ENCODE measurements around the gene FAM118A.

The FAM118A gene

DNA sequence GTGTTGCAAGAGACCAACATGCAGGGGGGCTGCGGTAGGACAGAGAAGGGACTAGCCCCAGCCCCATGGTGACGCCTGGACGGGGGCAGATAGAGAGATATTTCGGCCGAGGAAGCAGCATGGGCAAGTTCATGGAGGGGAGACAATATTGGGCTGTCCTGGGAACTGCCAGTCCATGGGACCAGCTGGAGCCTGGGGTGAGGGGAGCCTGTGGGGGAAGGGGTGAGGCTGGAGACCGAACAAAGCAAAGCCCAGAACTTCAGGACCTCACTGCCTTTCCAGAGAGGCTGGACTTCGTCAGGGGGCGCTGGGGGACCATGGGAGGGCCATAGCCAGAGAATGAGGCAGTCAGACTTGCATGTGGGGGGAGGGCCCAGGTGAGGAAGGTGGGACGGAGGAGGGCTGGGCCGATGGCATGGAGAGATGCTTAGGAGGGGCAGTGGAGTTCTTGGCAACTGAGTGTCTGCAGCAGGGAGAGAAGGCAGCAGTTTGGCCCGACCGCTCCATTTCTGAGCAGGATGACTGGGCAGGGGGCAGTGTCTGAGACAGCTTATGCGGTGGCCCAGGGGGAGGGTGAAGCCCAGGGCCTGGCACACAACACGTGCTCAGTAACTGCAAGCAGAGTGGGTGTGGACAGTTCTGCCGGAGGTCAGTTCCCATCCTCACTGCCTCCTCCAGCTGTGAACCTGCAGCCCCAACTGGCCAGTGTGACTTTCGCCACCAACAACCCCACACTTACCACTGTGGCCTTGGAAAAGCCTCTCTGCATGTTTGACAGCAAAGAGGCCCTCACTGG lies 24.3 kb upstream of the FAM118A start:
- no peak for DNase-seq (ENCODE audit: low read depth)
- TF ChIP-seq, protein P1, sequence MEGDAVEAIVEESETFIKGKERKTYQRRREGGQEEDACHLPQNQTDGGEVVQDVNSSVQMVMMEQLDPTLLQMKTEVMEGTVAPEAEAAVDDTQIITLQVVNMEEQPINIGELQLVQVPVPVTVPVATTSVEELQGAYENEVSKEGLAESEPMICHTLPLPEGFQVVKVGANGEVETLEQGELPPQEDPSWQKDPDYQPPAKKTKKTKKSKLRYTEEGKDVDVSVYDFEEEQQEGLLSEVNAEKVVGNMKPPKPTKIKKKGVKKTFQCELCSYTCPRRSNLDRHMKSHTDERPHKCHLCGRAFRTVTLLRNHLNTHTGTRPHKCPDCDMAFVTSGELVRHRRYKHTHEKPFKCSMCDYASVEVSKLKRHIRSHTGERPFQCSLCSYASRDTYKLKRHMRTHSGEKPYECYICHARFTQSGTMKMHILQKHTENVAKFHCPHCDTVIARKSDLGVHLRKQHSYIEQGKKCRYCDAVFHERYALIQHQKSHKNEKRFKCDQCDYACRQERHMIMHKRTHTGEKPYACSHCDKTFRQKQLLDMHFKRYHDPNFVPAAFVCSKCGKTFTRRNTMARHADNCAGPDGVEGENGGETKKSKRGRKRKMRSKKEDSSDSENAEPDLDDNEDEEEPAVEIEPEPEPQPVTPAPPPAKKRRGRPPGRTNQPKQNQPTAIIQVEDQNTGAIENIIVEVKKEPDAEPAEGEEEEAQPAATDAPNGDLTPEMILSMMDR (IDR thresholded peaks at IDR 0.05; ENCODE audit: insufficient read depth, low read depth, low read length, missing control alignments): no peak
- no peak overlapping the region for H3K4me3 ChIP-seq (ENCODE audit: low read depth, low read length)

- TF ChIP-seq, protein P1 (IDR thresholded peaks at IDR 0.05; ENCODE audit: insufficient read depth, low read depth, low read length, missing control alignments): no peak
- H3K4me3 ChIP-seq (ENCODE audit: low read depth, low read length): no peak overlapping the region
- no peak for DNase-seq (ENCODE audit: low read depth)
Observed at GRCh38 chr22:45286854-45287551, 22.7 kb upstream of the FAM118A start.

DNA sequence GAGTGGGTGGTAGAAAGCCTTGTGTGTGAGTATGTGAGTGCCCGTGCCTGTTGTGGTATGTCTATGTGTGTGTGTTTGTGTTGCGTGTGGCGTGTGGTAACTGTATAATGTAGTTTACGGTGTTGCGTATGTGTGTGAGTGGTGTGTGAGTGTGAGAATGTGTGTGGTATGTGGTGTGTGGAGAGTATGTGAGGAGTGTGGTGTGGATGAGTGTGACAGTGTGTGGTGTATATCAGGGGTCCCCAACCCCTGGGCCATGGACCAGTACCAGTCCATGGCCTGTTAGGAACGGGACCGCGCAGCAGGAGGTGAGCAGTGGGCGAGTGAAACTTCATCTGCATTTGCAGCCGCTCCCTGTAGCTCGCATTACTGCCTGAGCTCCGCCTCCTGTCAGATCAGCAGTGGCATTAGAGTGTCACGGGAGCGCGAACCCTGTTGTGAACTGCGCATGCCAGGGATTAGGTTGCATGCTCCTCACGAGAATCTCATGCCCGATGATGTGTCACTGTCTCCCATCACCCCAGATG lies 19.3 kb upstream of the FAM118A start:
- H3K4me3 ChIP-seq (ENCODE audit: low read depth, low read length): no peak overlapping the region

DNA sequence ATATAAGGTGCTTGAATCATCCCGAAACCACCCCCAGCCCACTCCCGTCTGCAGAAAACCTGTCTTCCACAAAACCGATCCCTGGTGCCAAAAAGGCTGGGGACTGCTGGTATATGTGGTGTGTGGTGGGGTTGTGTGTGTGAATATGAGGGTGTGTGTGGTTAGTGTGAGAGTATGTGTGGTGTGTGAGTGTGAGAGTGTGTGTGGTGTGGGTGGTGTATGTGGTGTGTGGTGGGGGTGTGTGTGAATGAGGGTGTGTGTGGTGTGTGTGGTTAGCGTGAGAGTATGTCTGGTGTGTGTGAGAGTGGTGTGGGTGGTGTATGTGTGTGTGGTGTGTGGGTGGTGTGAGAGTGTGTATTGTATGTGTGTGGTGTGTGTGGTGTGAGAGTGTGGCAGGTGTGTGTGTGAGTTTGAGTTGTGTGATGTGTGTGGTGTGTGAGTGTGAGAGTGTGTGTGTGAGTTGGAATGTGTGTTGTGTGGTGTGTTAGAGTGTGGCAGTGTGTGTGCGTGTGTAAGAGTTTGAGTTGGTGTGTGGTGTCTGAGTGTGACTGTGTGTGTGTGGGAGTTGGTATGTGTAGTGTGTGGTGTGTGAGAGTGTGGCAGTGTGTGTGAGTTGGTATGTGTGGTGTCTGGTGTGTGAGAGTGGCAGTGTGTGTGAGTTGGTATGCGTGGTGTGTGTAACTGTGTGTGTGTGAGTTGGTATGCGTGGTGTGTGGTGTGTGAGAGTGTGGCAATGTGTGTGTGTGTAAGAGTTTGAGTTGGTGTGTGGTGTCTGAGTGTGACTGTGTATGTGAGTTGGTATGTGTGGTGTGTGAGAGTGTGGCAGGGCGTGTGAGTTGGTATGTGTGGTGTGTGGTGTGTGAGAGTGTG lies 18.4 kb upstream of the FAM118A start:
- TF ChIP-seq, protein P1 (IDR thresholded peaks at IDR 0.05; ENCODE audit: insufficient read depth, low read depth, low read length, missing control alignments): no peak
- H3K4me3 ChIP-seq (ENCODE audit: low read depth, low read length): no peak overlapping the region
- DNase-seq (ENCODE audit: low read depth): no peak

More for the DNA sequence above, 19.3 kb upstream of the FAM118A start:
- no peak for DNase-seq (ENCODE audit: low read depth)
- TF ChIP-seq, protein P1 (IDR thresholded peaks at IDR 0.05; ENCODE audit: insufficient read depth, low read depth, low read length, missing control alignments): no peak

DNA sequence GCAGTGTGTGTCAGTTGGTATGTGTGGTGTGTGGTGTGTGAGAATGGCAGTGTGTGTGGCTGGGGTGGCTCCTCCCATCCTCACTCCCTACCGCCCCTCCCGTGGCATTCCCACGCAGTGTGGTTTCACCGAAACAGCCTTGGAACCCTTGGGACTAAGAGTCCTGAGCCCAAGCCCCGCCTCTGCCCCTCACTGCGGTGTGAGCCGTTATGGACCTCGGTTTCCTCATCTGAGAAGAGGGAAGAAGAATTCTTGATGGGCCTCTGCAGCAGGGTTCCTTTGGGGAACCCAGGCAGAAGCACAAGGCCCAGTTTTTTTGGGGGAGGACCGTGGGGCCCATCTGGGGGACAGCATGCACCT lies 17.8 kb upstream of the FAM118A start:
- TF ChIP-seq, protein P1 (IDR thresholded peaks at IDR 0.05; ENCODE audit: insufficient read depth, low read depth, low read length, missing control alignments): no peak
- no peak overlapping the region for H3K4me3 ChIP-seq (ENCODE audit: low read depth, low read length)
- no peak for DNase-seq (ENCODE audit: low read depth)

DNA sequence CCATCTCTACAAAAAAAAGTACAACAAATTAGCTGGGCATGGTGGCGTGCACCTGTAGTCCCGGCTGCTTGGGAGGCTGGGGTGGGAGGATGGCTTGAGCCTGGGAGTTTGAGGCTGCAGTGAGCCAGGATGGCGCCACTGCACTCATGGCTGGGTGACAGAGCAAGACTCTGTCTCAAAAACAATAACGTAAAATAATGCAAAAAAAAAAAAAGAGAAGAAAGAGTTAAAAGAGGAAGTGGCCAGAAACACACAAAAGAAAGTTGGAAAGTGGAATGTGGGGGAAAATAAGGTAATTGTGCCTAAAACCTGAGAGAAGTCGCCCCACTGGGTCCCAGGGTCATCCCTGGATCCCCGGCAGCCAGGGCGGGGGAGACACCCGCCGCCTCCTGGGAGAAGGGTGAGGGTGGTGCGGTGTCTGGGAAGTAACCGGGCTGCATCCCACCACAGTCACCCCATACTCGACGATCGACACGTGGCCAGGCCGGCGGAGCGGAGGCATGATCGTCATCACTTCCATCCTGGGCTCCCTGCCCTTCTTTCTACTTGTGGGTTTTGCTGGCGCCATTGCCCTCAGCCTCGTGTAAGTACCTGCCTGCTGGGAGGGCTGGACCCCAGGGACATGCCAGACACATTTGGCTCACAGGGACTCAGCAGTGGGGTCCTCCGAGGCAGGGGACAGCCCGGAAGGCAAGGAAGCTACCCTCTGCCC lies 16.8 kb upstream of the FAM118A start:
- DNase-seq (ENCODE audit: low read depth): no peak
- no peak overlapping the region for H3K4me3 ChIP-seq (ENCODE audit: low read depth, low read length)
- TF ChIP-seq, protein P1 (IDR thresholded peaks at IDR 0.05; ENCODE audit: insufficient read depth, low read depth, low read length, missing control alignments): no peak
